Activated naive CD4-positive, alpha-beta T cell treated with anti-CD3 and anti-CD28 coated beads, Interleukin-2, amount 10 ng/mL, durations not matched to agents 5 hours and 36 hours (primary cell): ENCODE results near the gene NUTF2. TPM values are rescaled to one million over a fixed set of nuclear protein-coding genes. Genes with fewer than 3 reads are reported as not detected.

Source experiments
- total RNA-seq, 2 experiments: library from RNA; stranded (reverse); gene quantifications; one replicate each; pipeline ENCODE4 v1.2.3, GENCODE V29; 2021

NUTF2 gene
- 100 to 1,000 TPM in 1 of 2 experiments, 10 to 100 TPM in 1; 99.1 to 101 TPM for total RNA-seq

DNA sequence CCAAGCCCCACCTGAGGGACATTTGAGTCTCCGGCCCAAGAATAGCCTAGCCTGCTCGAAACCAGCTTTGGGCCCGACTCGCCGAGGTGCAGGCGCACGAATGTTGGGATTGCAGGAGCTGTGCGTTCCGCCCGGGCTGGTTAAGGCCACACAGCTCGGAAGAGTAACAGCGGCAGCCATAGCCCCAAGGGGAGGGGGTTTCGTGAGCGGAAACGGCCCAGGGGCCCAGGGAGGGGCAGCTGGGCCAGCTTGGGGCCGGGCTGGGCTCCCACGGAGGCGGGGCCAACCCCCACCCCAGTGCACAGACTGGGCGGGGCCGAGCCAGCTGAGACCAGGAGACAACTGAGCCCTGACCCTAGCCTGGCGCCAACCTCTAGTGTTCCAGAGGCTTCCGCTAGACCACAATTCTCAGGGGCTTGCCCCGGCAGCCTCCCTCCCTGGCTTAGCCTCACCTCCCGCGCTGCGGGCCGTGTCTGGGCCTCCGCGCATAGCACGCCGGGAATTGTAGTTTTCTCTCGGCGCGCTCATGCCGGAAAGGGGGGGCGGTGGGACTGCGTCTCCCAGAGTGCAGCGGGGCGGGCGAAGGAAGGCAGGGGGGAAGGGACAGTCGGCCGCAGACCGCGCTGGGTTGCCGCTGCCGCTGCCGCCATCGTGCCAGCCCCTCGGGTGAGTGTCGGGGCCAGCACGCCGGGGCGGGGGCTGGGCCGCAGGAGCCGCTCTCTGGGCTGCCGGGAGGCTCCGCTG is at the start of gene NUTF2:
TSS of gene NUTF2 (plus strand) at position 614 of the 744 bp plus-strand sequence. CDS start 18,198 bp downstream, outside the sequence.

DNA sequence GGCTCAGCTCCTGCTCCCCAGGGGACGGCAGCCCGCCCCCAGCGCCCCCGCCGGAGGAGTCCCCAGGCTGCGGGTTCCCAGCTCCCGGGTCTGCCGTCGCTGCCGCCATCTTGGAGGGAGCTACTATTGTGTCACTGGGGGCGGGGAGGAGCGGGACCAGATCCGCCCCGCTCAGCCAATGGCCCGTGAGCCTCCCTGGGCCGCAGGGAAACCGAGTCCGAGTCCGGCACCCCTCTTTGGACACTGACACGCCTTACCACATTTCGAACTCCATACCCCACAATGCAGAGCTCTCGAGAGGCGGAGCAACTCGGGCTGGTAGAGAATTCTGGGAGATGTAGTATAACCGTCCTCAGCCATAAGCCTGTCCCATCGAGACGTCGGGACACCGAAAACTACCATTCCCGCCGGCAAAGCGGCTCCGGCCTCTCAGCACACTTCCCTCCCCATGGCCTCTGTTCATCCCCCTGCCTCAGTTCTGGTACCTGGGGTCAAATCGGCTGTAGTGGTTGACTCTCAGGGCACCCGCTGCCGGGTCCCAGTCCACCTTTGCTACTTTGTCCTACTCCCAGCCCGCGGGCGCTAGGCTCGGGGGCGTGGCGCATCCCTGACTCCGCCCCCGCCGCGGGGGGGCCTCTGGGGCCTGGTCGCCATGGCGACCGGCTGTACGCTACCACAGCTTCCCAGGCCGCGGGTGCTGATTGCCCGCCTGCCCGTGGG is 40.1 kb upstream of the NUTF2 start, which contains the start of the genes RANBP10 and TSNAXIP1:
TSS of gene RANBP10 (minus strand) at position 133 of the 720 bp plus-strand sequence. CDS start at position 109, 24 bp downstream.
TSS of gene TSNAXIP1 (plus strand) at position 462 of the 720 bp plus-strand sequence. CDS start 261 bp downstream, outside the sequence.

DNA sequence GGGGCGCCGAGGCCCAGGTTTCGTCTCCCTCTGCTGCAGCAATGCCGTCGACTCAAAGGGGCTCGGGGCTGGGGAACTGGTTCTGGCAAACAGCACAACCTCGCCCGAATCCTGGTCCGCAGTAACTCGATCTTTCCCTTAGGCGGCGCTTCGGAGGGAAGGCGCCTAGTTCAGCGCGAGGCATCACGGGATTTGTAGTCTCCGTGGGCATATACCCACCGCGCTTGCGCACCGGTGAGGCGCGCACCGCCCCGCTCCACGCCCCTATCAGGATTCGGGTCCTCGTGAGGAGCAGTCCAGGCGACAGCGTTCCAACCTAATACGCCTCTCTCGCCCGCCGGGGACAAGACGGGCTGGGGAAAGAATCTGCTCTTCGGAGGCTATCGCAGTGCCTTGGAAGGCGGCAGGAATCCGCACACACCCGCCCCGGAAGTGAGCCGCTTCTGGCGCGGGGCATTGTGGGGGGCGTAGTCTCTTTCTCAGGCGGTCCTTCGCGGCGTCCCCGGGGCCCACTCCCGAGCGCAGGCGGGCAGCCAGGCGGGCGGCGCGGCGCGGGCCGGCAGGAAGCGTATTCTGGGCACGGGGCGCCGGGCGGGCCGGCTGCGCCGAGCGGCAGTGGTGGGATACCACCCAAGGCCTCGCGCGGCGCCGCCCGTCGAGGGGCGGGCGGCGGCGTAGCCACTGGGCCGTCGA is 4.8 kb upstream of the NUTF2 start, which contains the start of gene THAP11:
TSS of gene THAP11 (plus strand) at position 505 of the 693 bp plus-strand sequence. CDS start 235 bp downstream, outside the sequence.

DNA sequence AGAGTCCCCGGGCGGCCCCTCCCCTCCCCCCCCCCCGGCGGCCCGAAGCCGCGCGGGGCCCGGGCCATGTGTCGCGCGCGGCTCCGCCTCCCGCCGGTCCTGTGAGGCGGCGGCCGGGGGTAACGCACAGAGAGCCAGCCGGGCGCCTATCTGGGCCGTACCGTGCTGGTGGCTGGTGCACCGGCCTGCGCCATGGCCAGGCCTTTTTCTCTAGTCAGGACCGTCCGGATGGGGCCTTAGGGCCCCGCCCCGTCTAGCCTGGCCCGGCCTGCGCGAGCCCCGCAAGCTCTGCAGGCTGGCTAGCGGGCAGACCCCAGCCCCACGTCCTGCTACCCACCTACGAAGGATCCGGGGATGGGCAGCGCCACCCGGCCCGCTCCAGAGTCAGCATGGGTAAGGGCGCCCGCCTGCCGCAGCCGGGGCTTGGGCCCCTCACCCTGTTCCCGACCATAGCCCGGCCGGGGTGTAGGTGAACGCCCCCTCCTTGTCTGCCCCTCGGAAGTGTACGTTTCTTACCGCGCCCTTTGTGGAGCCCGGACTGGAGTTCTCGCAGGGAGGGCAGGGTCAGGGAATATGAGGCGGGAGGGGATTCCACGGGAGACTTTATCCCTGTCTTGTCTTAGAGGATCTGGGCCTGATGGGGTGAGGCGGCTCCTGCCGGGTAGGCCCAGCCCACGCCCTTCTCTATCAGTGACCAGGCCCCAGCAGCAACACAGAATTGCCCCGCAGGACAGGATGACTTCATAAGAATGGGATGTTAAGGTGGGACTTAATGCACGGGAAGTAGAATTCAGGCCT is 530 bp downstream of the NUTF2 start, which contains the start of gene CENPT:
TSS of gene CENPT (minus strand) at position 630 of the 798 bp plus-strand sequence. CDS start 13,834 bp downstream, outside the sequence.

DNA sequence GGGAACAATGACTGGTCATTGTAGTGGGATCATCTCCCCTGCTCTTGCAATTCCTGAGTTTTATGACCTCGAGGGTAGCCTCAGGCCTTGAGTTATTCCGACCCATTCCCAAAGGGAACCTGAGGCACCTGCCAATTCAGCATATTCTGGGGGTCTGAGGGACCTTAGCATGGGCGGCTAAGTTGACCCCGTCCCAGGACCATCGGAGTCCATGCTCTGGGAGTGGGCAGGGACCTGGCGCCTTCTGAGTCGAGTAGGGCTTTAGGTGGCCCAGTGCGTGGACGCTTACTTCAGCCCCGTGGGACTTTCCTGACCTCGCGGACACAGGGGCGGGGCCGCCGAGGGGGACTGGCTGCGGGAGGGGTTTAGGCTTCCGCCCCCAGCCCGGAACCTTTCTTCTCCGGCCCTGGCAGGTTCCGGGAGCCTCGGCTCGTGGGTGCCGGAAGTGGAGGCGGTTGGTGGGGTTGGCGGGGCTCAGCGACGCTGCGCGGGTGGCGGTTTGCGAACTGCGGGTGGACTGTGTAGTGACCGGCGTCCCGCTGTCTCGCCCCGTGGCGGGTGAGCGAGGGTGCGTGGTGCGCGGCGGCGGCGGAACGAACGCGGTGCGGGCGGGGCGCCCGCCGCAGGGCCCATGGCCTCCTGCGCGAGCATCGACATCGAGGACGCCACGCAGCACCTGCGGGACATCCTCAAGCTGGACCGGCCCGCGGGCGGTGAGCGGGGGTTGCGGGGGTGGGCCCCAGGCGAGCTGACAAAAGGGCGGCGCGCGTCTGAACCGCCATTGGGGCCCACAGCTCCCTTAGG is 26.1 kb downstream of the NUTF2 start, which contains the start of gene EDC4:
TSS of gene EDC4 (plus strand) at position 422 of the 804 bp plus-strand sequence. CDS start at position 632, 210 bp downstream.

DNA sequence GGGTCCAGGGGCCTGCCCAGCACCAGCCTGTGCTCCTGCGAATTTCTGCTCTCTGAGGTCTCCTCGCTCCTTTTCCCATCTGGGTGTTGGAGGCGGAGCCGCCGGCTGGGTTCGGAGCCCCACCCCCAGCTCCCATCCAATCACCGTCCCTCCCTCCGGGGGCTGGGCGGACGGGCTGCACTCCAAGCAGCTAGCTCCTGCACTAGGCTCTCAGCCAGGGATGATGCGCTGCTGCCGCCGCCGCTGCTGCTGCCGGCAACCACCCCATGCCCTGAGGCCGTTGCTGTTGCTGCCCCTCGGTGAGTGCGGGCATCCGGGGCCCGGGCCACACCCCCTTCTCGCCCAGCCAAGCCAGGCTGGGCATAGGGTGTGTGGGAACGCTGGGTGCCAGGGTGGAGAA is 38.0 kb downstream of the NUTF2 start, which contains the start of gene NRN1L:
TSS of gene NRN1L (plus strand) at position 202 of the 400 bp plus-strand sequence. CDS start at position 221, 19 bp downstream.

DNA sequence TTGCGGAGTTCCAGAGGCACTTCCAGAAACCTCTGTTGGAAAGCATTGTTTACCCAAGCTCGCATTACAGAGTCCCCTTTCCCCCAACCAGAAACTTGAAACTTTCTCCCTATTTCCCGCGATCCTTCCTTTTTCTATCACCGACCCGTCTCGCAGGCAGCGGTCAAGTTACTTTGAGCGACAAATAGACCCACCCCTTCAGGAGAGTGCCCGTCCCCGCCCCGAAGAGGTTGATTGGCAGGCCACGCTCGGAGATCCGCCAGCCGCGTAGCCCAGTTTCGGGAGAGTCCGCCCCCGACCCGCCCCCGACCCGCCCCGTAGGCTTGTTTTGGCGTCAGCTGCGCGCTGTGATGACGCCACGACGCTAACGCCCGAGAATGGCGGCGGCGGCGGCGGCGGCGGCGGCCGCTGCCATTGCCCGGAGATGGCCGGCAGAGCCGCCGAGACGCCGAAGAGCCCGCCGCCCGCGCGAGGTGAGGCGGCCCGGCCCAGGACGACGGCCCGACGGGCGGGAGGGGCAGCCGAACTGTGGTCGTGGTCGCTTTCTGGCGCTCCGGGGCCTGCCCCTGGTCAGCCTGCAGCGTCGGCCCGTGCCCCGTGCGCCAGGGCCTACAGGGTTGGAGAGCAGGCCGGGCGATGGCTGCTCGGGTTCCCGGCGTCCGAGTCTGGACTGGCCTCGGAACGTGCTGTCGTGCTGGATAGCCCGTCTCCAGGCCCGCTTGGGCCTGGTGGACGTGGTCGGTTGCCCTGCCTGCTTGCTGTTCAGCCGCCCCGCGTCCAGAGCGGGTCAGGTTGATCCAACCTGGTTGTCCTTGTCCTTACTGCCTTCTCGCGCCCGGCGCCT is 46.4 kb downstream of the NUTF2 start, which contains the start of gene PSKH1:
TSS of gene PSKH1 (plus strand) at position 356 of the 844 bp plus-strand sequence. CDS start 15,496 bp downstream, outside the sequence.

Other genes starting within 250 kb of the NUTF2 start
- gene CARMIL2, start 201.8 kb upstream of the NUTF2 start, total RNA-seq = 100 to 1,000 TPM; 179 to 189 TPM
- 10 to 100 TPM; 34.5 TPM for gene ACD, start 186.7 kb upstream of the NUTF2 start, total RNA-seq
- 10 to 100 TPM; 12.0 to 12.8 TPM for gene PARD6A, start 186.0 kb upstream of the NUTF2 start, total RNA-seq
- 1 to 10 TPM; 6.8 to 8.4 TPM for gene ENKD1, start 180.2 kb upstream of the NUTF2 start, total RNA-seq
- gene C16orf86, start 180.1 kb upstream of the NUTF2 start, total RNA-seq = 1 to 10 TPM; 4.8 to 6.1 TPM
- 10 to 100 TPM; 14.3 to 14.8 TPM for gene GFOD2, start 127.6 kb upstream of the NUTF2 start, total RNA-seq
- 10 to 100 TPM; 24.3 to 28.0 TPM for gene RANBP10, start 40.4 kb upstream of the NUTF2 start, total RNA-seq
- under 1 TPM; 0.35 to 0.51 TPM for gene TSNAXIP1, start 40.0 kb upstream of the NUTF2 start, total RNA-seq
- 10 to 100 TPM; 42.1 to 42.6 TPM for gene THAP11, start 4.6 kb upstream of the NUTF2 start, total RNA-seq
- 10 to 100 TPM; 55.1 to 62.1 TPM for gene CENPT, start 760 bp downstream of the NUTF2 start, total RNA-seq
- gene EDC4, start 26.1 kb downstream of the NUTF2 start, total RNA-seq = 100 to 1,000 TPM in 1 of 2 experiments, 10 to 100 TPM in 1; 95.0 to 104 TPM
- 1 to 10 TPM; 1.3 to 2.0 TPM for gene NRN1L, start 38.0 kb downstream of the NUTF2 start, total RNA-seq
- gene PSKH1, start 46.3 kb downstream of the NUTF2 start, total RNA-seq = 10 to 100 TPM; 19.8 to 22.2 TPM
- 1 to 10 TPM; 5.5 to 6.1 TPM for gene CTRL, start 84.9 kb downstream of the NUTF2 start, total RNA-seq
- 100 to 1,000 TPM; 247 to 259 TPM for gene PSMB10, start 89.9 kb downstream of the NUTF2 start, total RNA-seq
- 10 to 100 TPM; 14.6 to 15.1 TPM for gene LCAT, start 97.2 kb downstream of the NUTF2 start, total RNA-seq
- 10 to 100 TPM; 31.3 to 32.2 TPM for gene SLC12A4, start 121.7 kb downstream of the NUTF2 start, total RNA-seq
- under 1 TPM in 1 of 2 experiments, not detected in 1; 0.14 TPM for gene DPEP3, start 133.6 kb downstream of the NUTF2 start, total RNA-seq
- 10 to 100 TPM; 12.0 to 12.9 TPM for gene DPEP2, start 152.6 kb downstream of the NUTF2 start, total RNA-seq
- not detected for gene DPEP2NB, start 169.0 kb downstream of the NUTF2 start, total RNA-seq
- 10 to 100 TPM; 14.6 to 16.3 TPM for gene DDX28, start 176.3 kb downstream of the NUTF2 start, total RNA-seq
- 10 to 100 TPM; 18.9 to 20.8 TPM for gene DUS2, start 176.4 kb downstream of the NUTF2 start, total RNA-seq
- 100 to 1,000 TPM; 116 to 117 TPM for gene NFATC3, start 238.4 kb downstream of the NUTF2 start, total RNA-seq